Panc1 (cell line): Measurements from ENCODE around the gene TPI1. TPM values are rescaled to one million over a fixed set of nuclear protein-coding genes. Genes with fewer than 3 reads are reported as not detected.

ENCODE experiments used
- ATAC-seq: fragments of 200-7000 bp; cut with Tn5 transposase; 2 replicates; pipeline ENCODE4 v1.9.1; 2020; ENCODE audit warnings: mild to moderate bottlenecking, moderate library complexity
- BruUV-seq: library from RNA; stranded (reverse); fragments of 400-500 nt; replicated peaks from 2 replicates; lab custom pipeline; 2021; lab: Mats Ljungman, UMichigan
- CTCF ChIA-PET: fragments of 300-600 bp; sonication (Branson Sonifier 250); formaldehyde crosslinking; loops from one replicate; lab custom pipeline; 2022; ENCODE audit warnings: antibody characterized with exemption; lab: Charles Lee
- POLR2A ChIA-PET: fragments of 300-600 bp; sonication (Branson Sonifier 250); formaldehyde crosslinking; loops from one replicate; lab custom pipeline; 2022; ENCODE audit warnings: antibody characterized with exemption; lab: Charles Lee
- DNase-seq: peaks from one replicate; pipeline ENCODE4 v3.0.0-alpha.2; 2010; ENCODE audit warnings: low read depth, low spot score
- H3K27ac ChIP-seq: 2 replicates; pipeline ENCODE4 v1.5.1; 2011; ENCODE audit warnings: mild to moderate bottlenecking, low read length, inconsistent platforms
- H3K27me3 ChIP-seq: fragments of 200-500 bp; sonication (Bioruptor generic); 2 replicates; pipeline ENCODE4 v1.6.0; 2014; ENCODE audit warnings: low read length, inconsistent platforms; ENCODE audit not compliant: control insufficient read depth, insufficient read depth
- H3K36me3 ChIP-seq: fragments of 200-500 bp; sonication (Bioruptor generic); 2 replicates; pipeline ENCODE4 v1.5.1; 2014; ENCODE audit warnings: inconsistent platforms, mild to moderate bottlenecking, low read length, moderate library complexity; ENCODE audit not compliant: control insufficient read depth, insufficient read depth
- H3K4me1 ChIP-seq: 2 replicates; pipeline ENCODE4 v1.5.1; 2011; ENCODE audit warnings: inconsistent platforms, mild to moderate bottlenecking, low read length, moderate library complexity; ENCODE audit not compliant: control insufficient read depth, insufficient read depth
- H3K4me3 ChIP-seq, 2 experiments: 2 replicates each; pipeline ENCODE4 v1.5.1; 2011 to 2012; ENCODE audit warnings: low read depth in 2 of 2, low read length in 2 of 2, mild to moderate bottlenecking in 2 of 2, inconsistent platforms in 1 of 2, moderate library complexity in 1 of 2
- H3K9me3 ChIP-seq: fragments of 200-500 bp; sonication (Bioruptor generic); 2 replicates; pipeline ENCODE4 v1.5.1; 2014; ENCODE audit warnings: low read depth, mild to moderate bottlenecking, inconsistent platforms, low read length, moderate library complexity; ENCODE audit not compliant: control insufficient read depth, insufficient read depth
- POLR2AphosphoS5 ChIP-seq: IDR thresholded peaks from 2 replicates; pipeline ENCODE4 v1.6.1; 2012; ENCODE audit warnings: mild to moderate bottlenecking, low read depth, low read length, moderate library complexity
- SIN3A ChIP-seq: IDR thresholded peaks from 2 replicates; pipeline ENCODE4 v1.6.1; 2012; ENCODE audit warnings: low read depth, mild to moderate bottlenecking, low read length, moderate library complexity, borderline replicate concordance; ENCODE audit not compliant: insufficient read depth
- TCF7L2 ChIP-seq: IDR thresholded peaks from 2 replicates; pipeline ENCODE4 v1.6.1; 2011; ENCODE audit warnings: mild to moderate bottlenecking, low read depth, low read length, inconsistent platforms
- in situ Hi-C: cut with HindIII; loops from 2 replicates; pipeline ENCODE4 v1.10.0; 2016; ENCODE audit warnings: low sequenced_read_pairs, low pct_unique_long_range_greater_than_20kb
- intact Hi-C: fragments of 100-400 bp; cut with micrococcal nuclease; formaldehyde crosslinking; loops from one replicate; pipeline ENCODE4 v1.10.0; 2022; ENCODE audit not compliant: unreplicated experiment
- total RNA-seq: library from RNA; stranded (reverse); gene quantifications from one replicate; pipeline ENCODE4 v1.2.1, GENCODE V29; 2021; ENCODE audit not compliant: unreplicated experiment
- TF ChIP-seq, protein P1 (sequence below): fragments of 450-650 bp; IDR thresholded peaks from 2 replicates; pipeline ENCODE4 v1.5.1; 2017; ENCODE audit warnings: mild to moderate bottlenecking
- TF ChIP-seq, protein P2 (sequence below), 2 experiments: IDR thresholded peaks; 2 replicates each; pipeline ENCODE4 v1.6.1; 2011 to 2012; ENCODE audit warnings: low read depth in 2 of 2, control low read depth in 1 of 2, low read length in 1 of 2, mild to moderate bottlenecking in 1 of 2, moderate library complexity in 1 of 2; ENCODE audit not compliant: insufficient read depth in 1 of 2

TPI1 gene
- total RNA-seq, 1 experiment from 2014 or later: 693 TPM

DNA sequence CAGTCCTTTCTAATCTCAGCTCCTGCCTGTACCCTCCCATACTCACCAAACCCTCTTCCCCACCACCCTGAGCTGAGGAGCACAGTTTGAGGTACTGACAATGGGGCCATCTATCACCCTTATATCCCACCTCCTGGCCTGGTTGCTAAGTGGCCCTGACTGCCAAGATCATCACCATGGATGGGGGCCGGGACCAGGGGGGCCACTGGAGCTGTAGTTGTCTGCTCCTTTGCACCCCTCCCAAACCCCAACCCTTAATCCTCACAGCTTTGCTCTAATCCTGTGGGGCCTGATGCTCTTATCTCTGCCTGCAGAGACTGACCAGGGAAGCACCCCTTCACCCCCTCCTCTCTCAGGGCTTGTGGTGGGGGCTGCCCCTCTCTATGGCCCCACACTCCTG, 27.0 kb upstream of the TPI1 start:
- Histone ChIP-seq H3K4me3 (no peak overlapping the region), H3K36me3 (no peaks in the 10 kb centered on the region), H3K4me1 (no peaks in the 10 kb centered on the region; the same call in 1 of the 2 replicates), H3K27me3 (no peaks in the 10 kb centered on the region), H3K27ac (no peak overlapping the region), H3K9me3 (no peaks in the 10 kb centered on the region)
- ATAC-seq: no peak
- in situ Hi-C loops: no loop called here
- ChIA-PET CTCF (no interaction called here), POLR2A (no interaction called here)
- no peak for TF ChIP-seq SIN3A
- no peak for TF ChIP-seq TCF7L2
- TF ChIP-seq, protein P1, sequence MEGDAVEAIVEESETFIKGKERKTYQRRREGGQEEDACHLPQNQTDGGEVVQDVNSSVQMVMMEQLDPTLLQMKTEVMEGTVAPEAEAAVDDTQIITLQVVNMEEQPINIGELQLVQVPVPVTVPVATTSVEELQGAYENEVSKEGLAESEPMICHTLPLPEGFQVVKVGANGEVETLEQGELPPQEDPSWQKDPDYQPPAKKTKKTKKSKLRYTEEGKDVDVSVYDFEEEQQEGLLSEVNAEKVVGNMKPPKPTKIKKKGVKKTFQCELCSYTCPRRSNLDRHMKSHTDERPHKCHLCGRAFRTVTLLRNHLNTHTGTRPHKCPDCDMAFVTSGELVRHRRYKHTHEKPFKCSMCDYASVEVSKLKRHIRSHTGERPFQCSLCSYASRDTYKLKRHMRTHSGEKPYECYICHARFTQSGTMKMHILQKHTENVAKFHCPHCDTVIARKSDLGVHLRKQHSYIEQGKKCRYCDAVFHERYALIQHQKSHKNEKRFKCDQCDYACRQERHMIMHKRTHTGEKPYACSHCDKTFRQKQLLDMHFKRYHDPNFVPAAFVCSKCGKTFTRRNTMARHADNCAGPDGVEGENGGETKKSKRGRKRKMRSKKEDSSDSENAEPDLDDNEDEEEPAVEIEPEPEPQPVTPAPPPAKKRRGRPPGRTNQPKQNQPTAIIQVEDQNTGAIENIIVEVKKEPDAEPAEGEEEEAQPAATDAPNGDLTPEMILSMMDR: no peak
- TF ChIP-seq POLR2AphosphoS5: no peak
- TF ChIP-seq, protein P2, sequence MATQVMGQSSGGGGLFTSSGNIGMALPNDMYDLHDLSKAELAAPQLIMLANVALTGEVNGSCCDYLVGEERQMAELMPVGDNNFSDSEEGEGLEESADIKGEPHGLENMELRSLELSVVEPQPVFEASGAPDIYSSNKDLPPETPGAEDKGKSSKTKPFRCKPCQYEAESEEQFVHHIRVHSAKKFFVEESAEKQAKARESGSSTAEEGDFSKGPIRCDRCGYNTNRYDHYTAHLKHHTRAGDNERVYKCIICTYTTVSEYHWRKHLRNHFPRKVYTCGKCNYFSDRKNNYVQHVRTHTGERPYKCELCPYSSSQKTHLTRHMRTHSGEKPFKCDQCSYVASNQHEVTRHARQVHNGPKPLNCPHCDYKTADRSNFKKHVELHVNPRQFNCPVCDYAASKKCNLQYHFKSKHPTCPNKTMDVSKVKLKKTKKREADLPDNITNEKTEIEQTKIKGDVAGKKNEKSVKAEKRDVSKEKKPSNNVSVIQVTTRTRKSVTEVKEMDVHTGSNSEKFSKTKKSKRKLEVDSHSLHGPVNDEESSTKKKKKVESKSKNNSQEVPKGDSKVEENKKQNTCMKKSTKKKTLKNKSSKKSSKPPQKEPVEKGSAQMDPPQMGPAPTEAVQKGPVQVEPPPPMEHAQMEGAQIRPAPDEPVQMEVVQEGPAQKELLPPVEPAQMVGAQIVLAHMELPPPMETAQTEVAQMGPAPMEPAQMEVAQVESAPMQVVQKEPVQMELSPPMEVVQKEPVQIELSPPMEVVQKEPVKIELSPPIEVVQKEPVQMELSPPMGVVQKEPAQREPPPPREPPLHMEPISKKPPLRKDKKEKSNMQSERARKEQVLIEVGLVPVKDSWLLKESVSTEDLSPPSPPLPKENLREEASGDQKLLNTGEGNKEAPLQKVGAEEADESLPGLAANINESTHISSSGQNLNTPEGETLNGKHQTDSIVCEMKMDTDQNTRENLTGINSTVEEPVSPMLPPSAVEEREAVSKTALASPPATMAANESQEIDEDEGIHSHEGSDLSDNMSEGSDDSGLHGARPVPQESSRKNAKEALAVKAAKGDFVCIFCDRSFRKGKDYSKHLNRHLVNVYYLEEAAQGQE (IDR thresholded peaks at IDR 0.05; ENCODE audit: insufficient read depth in 1 of 2, low read depth in 2 of 2, low read length in 1 of 2): no peak
- intact Hi-C loops: no loop called here
- no peak for DNase-seq
- BruUV-seq: no TSS peak

DNA sequence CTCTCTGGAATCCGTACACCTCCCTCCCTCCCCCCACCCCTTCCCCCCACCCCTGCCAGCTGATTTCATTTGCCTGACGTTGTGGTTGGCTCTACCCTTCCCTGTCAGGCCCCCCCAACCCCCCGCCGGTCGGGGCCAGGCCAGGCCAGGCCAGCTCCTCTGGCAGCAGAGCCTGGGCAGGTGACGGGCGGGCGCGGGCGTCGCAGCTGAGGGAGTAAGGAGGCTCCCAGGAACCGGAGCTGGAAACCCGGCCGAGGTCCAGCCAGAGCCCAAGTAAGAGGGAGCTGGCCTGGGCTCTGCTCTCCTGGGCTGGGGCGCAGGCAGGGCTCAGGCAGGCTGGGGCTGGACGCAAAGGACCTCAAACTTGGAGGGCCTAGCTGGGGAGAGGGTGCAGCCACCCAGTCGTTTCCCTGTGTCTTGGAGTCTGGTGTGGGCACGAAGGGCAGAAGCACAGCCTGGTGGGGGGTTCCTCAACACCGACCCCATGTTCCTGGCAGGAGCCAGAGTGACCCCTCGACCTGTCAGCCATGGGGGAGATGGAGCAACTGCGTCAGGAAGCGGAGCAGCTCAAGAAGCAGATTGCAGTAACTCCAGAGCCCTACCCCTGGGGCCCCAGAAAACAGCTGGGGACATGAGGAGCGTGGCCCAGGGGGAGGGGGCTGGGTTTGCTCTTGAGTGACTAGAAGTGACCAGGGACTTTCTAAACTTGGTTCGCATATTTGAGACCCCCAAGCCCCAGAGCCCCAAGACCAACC, 26.4 kb upstream of the TPI1 start, which contains the start of gene GNB3:
GNB3 (plus strand) TSS at position 165 of the 755 bp plus-strand sequence; CDS start at position 528, 363 bp downstream.
- in situ Hi-C loops (no loop called here), intact Hi-C loops (no loop called here)
- Histone ChIP-seq H3K4me1 (no peaks in the 10 kb centered on the region; the same call in 1 of the 2 replicates), H3K27me3 (no peaks in the 10 kb centered on the region), H3K27ac (no peak within 1 kb of the TSS), H3K36me3 (no peaks in the 10 kb centered on the region), H3K9me3 (no peaks in the 10 kb centered on the region), H3K4me3 (no peak within 1 kb of the TSS)
- ChIA-PET POLR2A (no interaction called here), CTCF (no interaction called here)
- TF ChIP-seq, protein P1: no peak
- TF ChIP-seq POLR2AphosphoS5 (no peak), SIN3A (no peak), TCF7L2 (no peak)
- TF ChIP-seq, protein P2 (IDR thresholded peaks at IDR 0.05; ENCODE audit: insufficient read depth in 1 of 2, low read depth in 2 of 2, low read length in 1 of 2): no peak
- no TSS peak for BruUV-seq
- ATAC-seq: no peak
- DNase-seq: no peak
